Measurements from ENCODE around the gene PRSS38. TPM values are rescaled to one million over a fixed set of nuclear protein-coding genes. Genes with fewer than 3 reads are reported as not detected.

PRSS38 gene
- total RNA-seq, 1 experiment from 2014 or later = not detected

- no TSS peak for BruUV-seq (replicated peaks)
- RAD21 ChIA-PET (ENCODE audit: low non-redundant PET in 1 of 2, low total read pairs in 2 of 2, uncharacterized antibody in 2 of 2, unreplicated experiment in 2 of 2) = no interaction called here
- no peaks in the 10 kb centered on the region for H4K20me1 ChIP-seq (ENCODE audit: insufficient read depth)
These were observed 25.6 kb downstream of the PRSS38 start for GRCh38 chr1:227841096-227841495.

More at GRCh38 chr1:227841096-227841495, 25.6 kb downstream of the PRSS38 start:
- Histone ChIP-seq H3K27me3 (ENCODE audit: insufficient read depth, low read length) (no peaks in the 10 kb centered on the region), H3K36me3 (ENCODE audit: control insufficient read depth in 1 of 2, insufficient read depth in 2 of 2, low read length in 2 of 2) (no peaks in the 10 kb centered on the region), H3K4me3 (replicated peaks in 1 of 2; ENCODE audit: low read depth in 1 of 2, low read length in 2 of 2) (no peak overlapping the region), H3K4me2 (ENCODE audit: low read length) (no peak overlapping the region), H3K79me2 (ENCODE audit: insufficient read depth, low read length) (no peaks in the 10 kb centered on the region), H2AFZ (ENCODE audit: low read depth, low read length, poor library complexity, severe bottlenecking) (no peak overlapping the region), H3K4me1 (ENCODE audit: control insufficient read depth in 1 of 2, insufficient read depth in 2 of 2, low read length in 2 of 2) (no peaks in the 10 kb centered on the region), H3K9ac (ENCODE audit: low read length) (no peak overlapping the region), H3K9me3 (ENCODE audit: control insufficient read depth in 1 of 2, insufficient read depth in 1 of 2, low read depth in 1 of 2, low read length in 2 of 2) (no peaks in the 10 kb centered on the region), H3K27ac (ENCODE audit: low read depth, low read length) (no peak overlapping the region), H3K9me2 (ENCODE audit: insufficient read depth) (no peaks in the 10 kb centered on the region)
- TF ChIP-seq YY1 (IDR thresholded peaks at IDR 0.05; ENCODE audit: extremely low read depth, insufficient replicate concordance, low read depth, low read length) (no peak), SRF (IDR thresholded peaks at IDR 0.05; ENCODE audit: low read depth) (no peak), JUND (IDR thresholded peaks at IDR 0.05) (no peak), FOSL1 (IDR thresholded peaks at IDR 0.05; ENCODE audit: low read depth) (no peak), SP1 (IDR thresholded peaks at IDR 0.05; ENCODE audit: low read depth) (no peak), CBX3 (IDR thresholded peaks at IDR 0.05; ENCODE audit: low read depth) (no peak), CTCF (IDR thresholded peaks at IDR 0.05 in 2 of 3, conservative IDR thresholded peaks at IDR 0.05 in 1 of 3; ENCODE audit: borderline replicate concordance in 1 of 3, insufficient read depth in 1 of 3, low read depth in 2 of 3, low read length in 2 of 3) (no peak), EZH2phosphoT487 (IDR thresholded peaks at IDR 0.05; ENCODE audit: borderline replicate concordance) (no peak), ZNF274 (IDR thresholded peaks at IDR 0.05; ENCODE audit: low read depth, low read length) (no peak)
- TF ChIP-seq, protein P1, sequence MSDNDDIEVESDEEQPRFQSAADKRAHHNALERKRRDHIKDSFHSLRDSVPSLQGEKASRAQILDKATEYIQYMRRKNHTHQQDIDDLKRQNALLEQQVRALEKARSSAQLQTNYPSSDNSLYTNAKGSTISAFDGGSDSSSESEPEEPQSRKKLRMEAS (IDR thresholded peaks at IDR 0.05) = no peak
- TF ChIP-seq, protein P2, sequence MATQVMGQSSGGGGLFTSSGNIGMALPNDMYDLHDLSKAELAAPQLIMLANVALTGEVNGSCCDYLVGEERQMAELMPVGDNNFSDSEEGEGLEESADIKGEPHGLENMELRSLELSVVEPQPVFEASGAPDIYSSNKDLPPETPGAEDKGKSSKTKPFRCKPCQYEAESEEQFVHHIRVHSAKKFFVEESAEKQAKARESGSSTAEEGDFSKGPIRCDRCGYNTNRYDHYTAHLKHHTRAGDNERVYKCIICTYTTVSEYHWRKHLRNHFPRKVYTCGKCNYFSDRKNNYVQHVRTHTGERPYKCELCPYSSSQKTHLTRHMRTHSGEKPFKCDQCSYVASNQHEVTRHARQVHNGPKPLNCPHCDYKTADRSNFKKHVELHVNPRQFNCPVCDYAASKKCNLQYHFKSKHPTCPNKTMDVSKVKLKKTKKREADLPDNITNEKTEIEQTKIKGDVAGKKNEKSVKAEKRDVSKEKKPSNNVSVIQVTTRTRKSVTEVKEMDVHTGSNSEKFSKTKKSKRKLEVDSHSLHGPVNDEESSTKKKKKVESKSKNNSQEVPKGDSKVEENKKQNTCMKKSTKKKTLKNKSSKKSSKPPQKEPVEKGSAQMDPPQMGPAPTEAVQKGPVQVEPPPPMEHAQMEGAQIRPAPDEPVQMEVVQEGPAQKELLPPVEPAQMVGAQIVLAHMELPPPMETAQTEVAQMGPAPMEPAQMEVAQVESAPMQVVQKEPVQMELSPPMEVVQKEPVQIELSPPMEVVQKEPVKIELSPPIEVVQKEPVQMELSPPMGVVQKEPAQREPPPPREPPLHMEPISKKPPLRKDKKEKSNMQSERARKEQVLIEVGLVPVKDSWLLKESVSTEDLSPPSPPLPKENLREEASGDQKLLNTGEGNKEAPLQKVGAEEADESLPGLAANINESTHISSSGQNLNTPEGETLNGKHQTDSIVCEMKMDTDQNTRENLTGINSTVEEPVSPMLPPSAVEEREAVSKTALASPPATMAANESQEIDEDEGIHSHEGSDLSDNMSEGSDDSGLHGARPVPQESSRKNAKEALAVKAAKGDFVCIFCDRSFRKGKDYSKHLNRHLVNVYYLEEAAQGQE (IDR thresholded peaks at IDR 0.05; ENCODE audit: low read depth) = no peak
- TF ChIP-seq, protein P3, sequence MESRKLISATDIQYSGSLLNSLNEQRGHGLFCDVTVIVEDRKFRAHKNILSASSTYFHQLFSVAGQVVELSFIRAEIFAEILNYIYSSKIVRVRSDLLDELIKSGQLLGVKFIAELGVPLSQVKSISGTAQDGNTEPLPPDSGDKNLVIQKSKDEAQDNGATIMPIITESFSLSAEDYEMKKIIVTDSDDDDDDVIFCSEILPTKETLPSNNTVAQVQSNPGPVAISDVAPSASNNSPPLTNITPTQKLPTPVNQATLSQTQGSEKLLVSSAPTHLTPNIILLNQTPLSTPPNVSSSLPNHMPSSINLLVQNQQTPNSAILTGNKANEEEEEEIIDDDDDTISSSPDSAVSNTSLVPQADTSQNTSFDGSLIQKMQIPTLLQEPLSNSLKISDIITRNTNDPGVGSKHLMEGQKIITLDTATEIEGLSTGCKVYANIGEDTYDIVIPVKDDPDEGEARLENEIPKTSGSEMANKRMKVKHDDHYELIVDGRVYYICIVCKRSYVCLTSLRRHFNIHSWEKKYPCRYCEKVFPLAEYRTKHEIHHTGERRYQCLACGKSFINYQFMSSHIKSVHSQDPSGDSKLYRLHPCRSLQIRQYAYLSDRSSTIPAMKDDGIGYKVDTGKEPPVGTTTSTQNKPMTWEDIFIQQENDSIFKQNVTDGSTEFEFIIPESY (IDR thresholded peaks at IDR 0.05; ENCODE audit: extremely low read depth, insufficient replicate concordance, low read length) = no peak
- POLR2A ChIA-PET = no interaction called here
- intact Hi-C loops (cut with micrococcal nuclease) = no loop called here
- no peak for ATAC-seq
- no peak for DNase-seq (ENCODE audit: low read depth, low spot score)
- CTCF ChIA-PET = no interaction called here
